LNCaP clone FGC (cell line): ENCODE data around the gene CLEC16A.
A peak's percentile ranks its signal among the peaks of the same experiment; 100 is the strongest.
"Not testable (repeated sequence)": the region's sequence is repeated elsewhere in the genome, so short reads cannot be mapped to it uniquely, and the experiment has no call there.

ENCODE experiments used
- DNase-seq: peaks from one replicate; pipeline ENCODE4 v3.0.0-alpha.2; 2011; ENCODE audit warnings: low read depth
- H3K4me3 ChIP-seq: 2 replicates; pipeline ENCODE4 v1.5.1; 2011; ENCODE audit warnings: mild to moderate bottlenecking, low read depth, low read length, control low read depth
- TF ChIP-seq, protein P1 (sequence below): IDR thresholded peaks from 2 replicates; pipeline ENCODE4 v1.5.1; 2012; ENCODE audit warnings: mild to moderate bottlenecking; ENCODE audit not compliant: control insufficient read depth, insufficient read depth; ENCODE audit errors: extremely low read depth

CLEC16A gene

DNA sequence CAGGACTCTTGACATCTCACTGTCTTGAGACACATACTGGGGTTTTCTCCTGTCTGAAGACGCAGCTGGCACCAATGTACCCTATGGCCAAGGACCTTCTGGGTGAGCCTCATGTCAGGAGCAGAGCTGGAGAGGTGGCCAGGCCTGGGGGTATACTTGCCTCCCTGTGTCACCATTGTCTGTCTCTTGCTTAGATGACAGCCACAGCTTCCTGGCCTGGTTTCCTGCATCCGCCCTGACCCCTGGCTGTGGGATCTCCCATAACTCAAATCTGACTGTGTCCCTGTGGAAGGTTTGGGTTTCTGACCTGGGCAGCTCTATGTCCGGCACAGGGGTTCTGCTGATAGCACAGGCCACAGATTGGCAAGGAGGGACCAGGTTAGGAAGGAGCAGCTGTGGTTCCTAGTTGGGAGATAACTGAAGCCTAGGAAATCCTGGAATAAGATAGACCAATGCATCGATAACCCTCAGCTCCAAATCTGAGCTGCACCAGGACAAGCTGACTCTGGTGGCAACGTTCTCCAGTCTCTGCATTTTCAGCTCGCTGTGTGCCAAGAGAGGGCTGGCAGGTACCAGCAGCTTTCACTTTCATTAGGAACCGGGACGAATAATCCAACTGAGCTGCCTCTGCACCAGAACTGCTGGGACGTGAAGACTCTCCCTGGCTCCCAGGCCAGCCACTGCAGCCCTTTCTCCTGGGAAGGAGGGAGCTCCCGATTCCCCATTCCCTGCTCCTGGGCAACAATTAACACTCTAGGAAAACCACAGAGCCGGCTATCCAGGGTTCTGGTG, 7.1 kb upstream of the CLEC16A start:
- no peak overlapping the region for H3K4me3 ChIP-seq
- no peak for DNase-seq
- TF ChIP-seq, protein P1, sequence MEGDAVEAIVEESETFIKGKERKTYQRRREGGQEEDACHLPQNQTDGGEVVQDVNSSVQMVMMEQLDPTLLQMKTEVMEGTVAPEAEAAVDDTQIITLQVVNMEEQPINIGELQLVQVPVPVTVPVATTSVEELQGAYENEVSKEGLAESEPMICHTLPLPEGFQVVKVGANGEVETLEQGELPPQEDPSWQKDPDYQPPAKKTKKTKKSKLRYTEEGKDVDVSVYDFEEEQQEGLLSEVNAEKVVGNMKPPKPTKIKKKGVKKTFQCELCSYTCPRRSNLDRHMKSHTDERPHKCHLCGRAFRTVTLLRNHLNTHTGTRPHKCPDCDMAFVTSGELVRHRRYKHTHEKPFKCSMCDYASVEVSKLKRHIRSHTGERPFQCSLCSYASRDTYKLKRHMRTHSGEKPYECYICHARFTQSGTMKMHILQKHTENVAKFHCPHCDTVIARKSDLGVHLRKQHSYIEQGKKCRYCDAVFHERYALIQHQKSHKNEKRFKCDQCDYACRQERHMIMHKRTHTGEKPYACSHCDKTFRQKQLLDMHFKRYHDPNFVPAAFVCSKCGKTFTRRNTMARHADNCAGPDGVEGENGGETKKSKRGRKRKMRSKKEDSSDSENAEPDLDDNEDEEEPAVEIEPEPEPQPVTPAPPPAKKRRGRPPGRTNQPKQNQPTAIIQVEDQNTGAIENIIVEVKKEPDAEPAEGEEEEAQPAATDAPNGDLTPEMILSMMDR = no peak

DNA sequence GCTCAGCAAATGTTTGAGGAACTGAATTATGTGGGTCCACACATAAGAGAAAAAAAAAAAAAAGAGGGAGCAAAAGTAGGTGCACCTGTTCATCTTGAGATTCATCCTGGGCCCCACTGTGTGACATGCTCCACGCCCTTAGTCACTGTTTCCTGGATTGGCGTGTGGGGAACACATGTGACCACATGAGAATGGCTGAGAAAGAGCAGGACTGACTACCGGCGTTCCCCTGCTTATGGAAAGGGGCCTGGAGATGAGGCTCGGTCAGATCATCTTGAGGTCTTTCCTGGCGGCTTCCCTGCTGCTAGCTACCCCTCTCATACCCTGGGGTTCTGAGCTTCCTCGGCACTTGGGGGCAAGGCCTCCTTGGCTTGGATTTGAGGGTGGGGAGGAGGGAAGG, 6.0 kb upstream of the CLEC16A start:
- H3K4me3 ChIP-seq = no peak overlapping the region
- TF ChIP-seq, protein P1 = no peak
- no peak for DNase-seq

DNA sequence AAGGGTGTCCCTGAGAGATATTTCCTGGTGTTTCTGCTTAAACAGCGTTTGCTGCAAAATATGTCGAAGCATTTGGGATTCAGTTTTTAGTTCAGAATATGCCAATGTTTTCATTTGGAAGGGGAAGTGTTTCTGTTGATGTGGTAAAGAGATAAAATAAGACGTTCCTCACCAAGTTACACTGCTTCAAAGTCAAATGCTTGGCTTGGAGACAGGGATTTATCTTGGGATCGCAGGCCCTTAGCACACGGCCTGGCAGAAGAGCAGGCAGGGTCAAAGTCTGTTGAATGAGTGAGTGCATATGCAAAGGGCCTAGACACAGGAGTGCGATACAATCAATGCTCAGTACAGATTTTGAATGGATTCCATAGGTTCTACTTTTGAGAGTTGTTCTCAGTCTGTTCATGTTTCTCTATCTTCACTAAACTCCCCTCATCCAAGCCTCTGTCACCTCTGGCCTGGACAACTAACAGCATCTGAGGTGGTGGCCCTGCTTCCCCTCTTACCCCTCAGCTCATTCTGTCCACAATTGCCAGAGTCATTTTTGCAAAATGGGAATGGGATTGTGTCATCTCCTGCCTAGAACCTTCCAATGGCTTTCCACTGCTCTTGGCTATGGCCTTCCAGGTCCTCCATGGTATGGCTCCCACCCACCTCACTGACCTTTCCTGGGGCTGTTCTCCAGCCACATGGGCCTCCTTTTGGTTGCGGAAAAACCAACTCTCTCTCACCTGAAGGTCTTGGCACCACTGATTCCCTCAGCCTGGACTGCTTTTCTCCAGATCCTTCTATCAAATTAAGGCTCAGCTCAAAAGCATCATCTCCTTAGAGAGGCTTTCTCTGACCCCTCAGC, 5.3 kb upstream of the CLEC16A start:
- H3K4me3 ChIP-seq = no peak overlapping the region
- TF ChIP-seq, protein P1 = no peak
- DNase-seq = no peak

DNA sequence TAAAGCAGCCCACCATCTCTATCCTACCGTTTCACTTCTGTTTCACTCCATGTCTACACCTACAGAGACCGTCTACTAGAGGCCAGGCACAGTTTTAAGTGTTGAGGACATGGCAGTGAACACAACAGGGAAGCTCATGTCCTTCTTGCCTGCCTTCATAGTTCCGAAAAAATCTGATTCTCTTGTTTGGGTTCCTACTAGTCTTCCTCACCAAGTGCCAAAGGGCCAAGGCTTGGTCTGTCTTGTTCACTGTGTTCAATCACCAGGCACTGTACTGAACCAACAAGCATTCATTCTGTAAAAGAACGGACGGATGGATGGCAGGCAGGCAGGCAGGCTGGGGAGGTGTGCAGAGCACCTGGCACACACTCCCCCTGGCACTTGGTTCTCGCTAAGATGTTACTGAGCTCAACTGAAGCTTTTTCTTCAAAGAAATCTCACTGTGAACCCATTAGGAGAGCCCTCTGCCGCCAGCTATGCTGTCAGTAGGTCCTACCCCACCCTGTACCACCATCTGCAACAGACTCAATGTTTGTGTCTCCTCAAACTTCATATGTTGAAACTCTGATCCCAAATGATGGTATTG, 4.6 kb upstream of the CLEC16A start:
- TF ChIP-seq, protein P1 = no peak
- H3K4me3 ChIP-seq = no peak overlapping the region
- DNase-seq = no peak

DNA sequence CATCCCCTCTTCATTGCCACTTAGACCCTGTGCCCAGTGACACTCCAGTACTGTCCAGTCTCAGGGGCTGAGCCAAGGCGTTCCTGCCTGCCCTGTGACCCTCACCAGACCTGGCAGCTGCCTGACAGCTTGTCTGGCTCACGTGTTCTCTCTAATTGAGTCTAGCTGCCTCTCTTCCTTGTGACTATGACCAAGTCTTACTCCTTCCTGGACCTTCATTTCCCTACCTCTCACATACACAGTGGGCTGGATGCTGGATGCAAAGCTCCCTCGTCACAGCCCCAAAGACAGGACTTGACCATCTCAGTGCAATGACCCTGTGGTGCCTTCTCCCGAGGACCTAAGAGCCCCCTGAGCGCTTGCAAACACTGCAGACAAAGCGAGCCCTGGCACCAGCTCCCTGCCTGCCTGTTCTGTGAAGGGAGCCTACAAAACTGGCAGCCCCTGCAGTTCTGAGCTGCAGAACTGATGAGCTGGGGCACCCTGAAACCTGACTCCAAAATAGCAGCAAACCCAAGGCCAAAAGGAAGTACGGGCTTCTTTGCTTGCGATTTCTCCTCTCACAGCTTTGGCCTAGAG, 3.8 kb upstream of the CLEC16A start:
- no peak for DNase-seq
- TF ChIP-seq, protein P1 = no peak
- peak overlapping the region; percentile 72 for H3K4me3 ChIP-seq

DNA sequence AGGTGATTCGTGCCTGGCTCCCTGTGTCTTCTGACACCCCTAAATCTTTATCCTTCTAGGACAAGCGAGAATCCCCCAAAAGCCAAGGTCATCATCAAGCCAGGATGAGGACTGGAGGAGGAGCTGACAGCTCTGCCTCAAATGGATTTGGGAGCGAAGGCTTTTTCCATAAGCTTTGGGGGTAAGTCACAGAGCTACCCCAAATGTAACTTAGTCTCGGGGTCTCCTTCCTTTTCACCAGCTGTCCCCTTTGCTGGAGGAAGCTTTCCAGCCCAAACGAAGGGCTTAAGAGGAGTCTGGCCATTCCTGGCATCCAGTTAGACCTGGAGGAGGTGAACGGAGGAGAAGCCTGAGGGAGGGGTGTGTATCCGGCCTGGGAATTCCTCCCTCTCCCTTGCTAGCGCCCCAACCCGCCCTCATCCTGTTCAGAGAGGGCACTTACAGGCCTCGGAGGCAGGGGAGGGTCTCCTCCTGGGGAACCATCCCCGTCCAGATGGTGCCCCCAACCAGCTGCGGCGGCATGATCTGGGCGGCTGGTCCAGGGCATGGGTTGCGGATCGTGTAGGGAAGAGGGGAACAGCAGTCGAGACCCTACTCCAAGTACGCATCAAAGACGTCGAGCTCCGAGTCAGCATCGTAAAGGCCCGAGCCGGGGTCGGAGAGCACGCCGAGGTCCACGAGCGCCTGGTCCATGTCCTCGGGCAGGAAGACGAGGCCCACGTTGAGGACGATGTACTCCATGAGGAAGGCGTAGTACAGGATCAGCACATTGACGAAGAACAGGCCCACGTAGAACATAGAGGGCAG, 3.0 kb upstream of the CLEC16A start:
- TF ChIP-seq, protein P1 = no peak
- H3K4me3 ChIP-seq = peak overlapping the region; percentile 72
- no peak for DNase-seq

DNA sequence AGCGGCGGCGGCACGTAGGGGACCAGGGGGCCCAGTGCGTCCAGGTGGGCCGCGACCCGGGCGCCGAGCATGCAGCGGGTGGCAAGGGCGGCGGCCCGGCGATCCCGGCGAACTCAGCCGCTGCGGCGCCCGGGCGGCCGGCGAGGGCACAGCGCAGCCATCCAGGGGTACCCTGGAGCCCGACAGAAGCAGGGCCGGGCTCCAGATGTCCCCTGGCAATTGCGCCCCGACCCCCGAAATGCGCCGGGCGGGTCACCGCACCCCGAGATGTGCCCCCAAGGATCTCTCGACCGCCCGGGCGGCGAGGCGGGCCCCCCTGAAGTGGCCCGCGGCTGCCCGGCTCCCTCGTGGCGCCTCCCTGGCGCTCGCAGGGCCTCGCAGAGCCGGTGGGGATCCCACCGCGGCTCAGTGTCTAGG, 2.4 kb upstream of the CLEC16A start:
- not testable (repeated sequence) for DNase-seq
- H3K4me3 ChIP-seq = peak overlapping the region; percentile 72
